GM18508 (cell line): Measurements from ENCODE around the gene TCN1.
"Not testable (repeated sequence)": the region's sequence is repeated elsewhere in the genome, so short reads cannot be mapped to it uniquely, and the experiment has no call there.

ENCODE experiments used
- ATAC-seq: cut with Tn5 transposase; IDR thresholded peaks from one replicate; pipeline ENCODE4 v1.9.1; 2021; ENCODE audit warnings: moderate number of reproducible peaks; ENCODE audit not compliant: insufficient read depth, unreplicated experiment

Gene TCN1

GRCh38 chr11:59859673-59860072 lies 6.6 kb downstream of the TCN1 start:
- no peak for ATAC-seq

DNA sequence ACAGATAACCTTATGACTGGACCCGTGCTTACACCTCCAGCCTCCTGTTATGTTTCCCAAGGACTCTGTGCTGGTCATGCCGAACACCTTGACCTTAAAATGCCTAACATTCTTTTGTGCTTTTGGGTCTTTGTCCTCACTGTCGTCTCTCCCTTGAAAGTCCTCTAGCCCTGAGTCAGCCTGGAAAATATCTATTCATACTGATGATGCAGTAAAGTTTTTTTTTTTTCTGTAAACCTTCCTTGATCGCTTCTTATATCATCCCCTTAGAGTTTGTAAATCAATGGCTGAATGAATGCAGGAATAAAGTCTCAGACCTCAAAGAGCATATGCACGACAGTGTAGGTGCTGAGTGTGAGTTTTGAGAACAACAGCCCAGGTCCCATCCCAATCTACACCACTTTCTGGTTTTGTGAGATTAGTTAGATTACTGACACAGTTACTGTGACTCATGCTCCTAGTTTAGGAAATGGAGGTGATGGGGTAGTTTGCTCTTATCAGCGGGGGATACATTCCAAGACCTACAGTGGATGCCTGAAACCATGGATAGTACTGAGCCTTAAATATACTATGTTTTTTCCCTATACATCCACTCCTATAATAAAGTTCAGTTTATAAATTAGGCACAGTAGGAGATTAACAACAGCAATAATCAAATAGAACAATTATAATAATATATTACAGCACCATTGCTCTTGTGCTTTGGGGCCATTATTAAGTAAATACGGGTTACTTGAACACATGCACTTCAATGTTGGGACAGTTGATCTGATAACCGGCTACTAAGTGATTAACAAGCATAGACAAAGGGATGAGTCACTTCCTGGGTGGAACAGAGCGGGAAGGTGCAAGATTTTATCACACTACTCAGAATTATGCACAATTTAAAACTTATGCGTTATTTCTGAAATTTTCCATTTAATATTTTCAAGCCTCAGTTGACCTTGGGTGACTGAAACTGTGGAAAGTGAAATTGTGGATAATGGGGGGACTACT lies 8.6 kb downstream of the TCN1 start:
- ATAC-seq: no peak

GRCh38 chr11:59854871-59855270 lies 11.4 kb downstream of the TCN1 start:
- no peak for ATAC-seq

GRCh38 chr11:59851416-59851815 lies 14.9 kb downstream of the TCN1 start:
- ATAC-seq: not testable (repeated sequence)

DNA sequence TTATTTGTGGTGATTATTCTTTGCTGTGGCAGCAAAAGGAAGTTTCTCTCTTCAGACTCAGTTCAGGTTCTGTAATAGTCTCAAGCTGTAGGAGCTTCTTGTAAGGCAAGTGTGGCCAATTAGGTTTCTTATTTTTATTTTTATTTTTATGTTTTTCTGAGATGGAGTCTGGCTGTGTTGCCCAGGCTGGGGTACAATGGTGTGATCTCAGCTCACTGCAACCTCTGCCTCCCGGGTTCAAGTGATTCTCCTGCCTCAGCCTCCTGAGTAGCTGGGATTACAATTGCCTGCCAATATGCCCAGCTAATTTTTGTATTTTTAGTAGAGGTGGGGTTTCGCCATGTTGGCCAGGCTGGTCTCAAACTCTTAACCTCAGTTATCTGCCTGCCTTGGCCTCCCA lies 16.7 kb downstream of the TCN1 start:
- not testable (repeated sequence) for ATAC-seq

DNA sequence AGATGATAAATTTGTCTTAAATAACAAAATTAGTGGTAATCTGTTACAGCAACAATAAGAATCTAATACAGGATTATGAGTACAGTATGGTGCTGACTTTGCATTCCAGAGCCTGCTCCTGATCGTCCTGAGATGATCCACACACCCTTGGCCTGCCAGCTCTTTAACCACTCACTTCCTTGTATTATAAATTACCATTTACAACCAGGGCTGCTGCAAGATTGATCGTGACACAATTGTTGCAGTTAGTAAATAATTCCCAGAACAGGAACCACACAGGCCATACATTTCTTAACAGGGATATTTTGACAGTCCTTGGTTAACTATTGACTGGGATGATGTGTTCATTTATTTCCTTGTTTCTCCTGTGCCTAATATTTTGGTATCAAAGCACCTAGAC lies 17.2 kb downstream of the TCN1 start:
- no peak for ATAC-seq

- ATAC-seq: not testable (repeated sequence)
These were observed 17.8 kb downstream of the TCN1 start for GRCh38 chr11:59848439-59848838.

DNA sequence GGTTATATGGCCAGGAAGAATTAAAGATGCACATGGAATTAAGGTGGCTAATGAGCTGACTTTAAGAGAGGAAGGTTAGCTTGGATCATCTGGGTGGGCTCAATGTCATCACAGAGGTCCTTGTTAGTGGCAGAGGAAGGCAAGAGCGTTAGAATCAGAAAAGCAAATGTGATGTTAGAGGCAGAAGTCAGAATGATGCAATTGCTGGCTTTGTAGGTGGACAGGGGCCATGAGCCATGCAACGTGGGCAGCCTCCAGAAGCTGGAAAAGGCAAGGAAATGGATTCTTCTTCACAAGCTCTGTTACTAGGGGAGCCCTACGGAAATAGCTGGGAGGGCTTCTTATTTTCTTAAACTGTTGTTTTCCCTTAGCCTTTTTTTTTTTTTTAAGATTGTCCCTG lies 18.7 kb downstream of the TCN1 start:
- ATAC-seq: no peak

DNA sequence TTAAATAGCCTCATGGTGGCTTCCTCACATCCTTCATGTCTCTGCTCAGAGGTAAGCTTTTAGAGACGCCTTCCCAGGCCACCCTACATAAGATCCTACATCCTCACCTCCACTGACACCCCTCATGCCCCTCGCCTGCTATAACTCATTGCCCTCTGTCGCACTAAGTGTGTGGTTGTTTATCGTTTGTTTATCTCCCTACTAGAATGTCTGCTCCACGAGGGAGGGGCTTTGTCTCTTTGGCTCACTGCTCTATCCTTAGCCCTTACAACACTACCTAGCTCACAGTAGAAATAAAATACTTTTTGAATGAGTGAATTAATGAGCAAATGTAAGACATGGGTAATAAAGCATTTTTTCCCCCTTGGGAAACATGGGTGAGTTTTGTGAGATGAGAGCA lies 19.7 kb downstream of the TCN1 start:
- no peak for ATAC-seq

- ATAC-seq: no peak
These were observed 20.9 kb downstream of the TCN1 start, which contains the start of gene CBLIF for GRCh38 chr11:59845399-59845798. Gene CBLIF (minus strand): TSS chr11:59845499. CDS start chr11:59845453, 46 bp downstream.

- no peak for ATAC-seq
These were observed 24.0 kb downstream of the TCN1 start for GRCh38 chr11:59842316-59842715.

DNA sequence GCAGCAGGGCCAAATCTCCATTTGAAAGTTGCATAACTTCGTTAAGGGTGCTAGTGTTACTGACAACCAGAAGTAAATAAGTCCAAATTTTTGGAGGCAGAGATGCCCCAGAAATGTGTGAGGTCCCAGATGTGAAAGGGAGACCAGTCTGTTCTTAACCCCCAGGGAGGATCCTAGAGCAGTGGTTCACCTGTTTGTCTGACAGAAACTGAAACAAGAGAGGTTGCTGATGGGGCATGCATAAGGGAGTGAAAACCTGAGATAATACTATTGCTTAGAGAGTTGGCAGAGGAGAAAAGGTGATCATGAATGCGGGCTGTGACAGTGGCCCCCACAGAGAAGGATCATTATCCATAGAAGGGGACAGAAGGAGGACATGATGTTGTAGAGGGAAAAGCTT lies 24.8 kb downstream of the TCN1 start:
- ATAC-seq: no peak

- ATAC-seq: no peak
These were observed 26.7 kb downstream of the TCN1 start for GRCh38 chr11:59839615-59840014.

GRCh38 chr11:59833602-59834001 lies 32.7 kb downstream of the TCN1 start:
- no peak for ATAC-seq

- no peak for ATAC-seq
These were observed 36.9 kb downstream of the TCN1 start for GRCh38 chr11:59829358-59829757.

- peak; percentile 73 for ATAC-seq
These were observed 43.2 kb downstream of the TCN1 start for GRCh38 chr11:59822989-59823566.

GRCh38 chr11:59818572-59818971 lies 47.7 kb downstream of the TCN1 start:
- ATAC-seq: no peak

- ATAC-seq: not testable (repeated sequence)
These were observed 49.9 kb downstream of the TCN1 start for GRCh38 chr11:59816434-59816833.

GRCh38 chr11:59815754-59816153 lies 50.5 kb downstream of the TCN1 start:
- no peak for ATAC-seq

- ATAC-seq: no peak
These were observed 52.3 kb downstream of the TCN1 start for GRCh38 chr11:59814021-59814420.

GRCh38 chr11:59813364-59813763 lies 52.9 kb downstream of the TCN1 start:
- no peak for ATAC-seq
